ENCODE measurements around the gene SDK1.

SDK1 gene

GRCh38 chr7:3300221-3300650 is 816 bp upstream of the SDK1 start (continued):
- TF ChIP-seq GFI1B (tag by site-specific recombination; IDR thresholded peaks at IDR 0.05) (no peak), ZNF677 (tag by site-specific recombination; IDR thresholded peaks at IDR 0.05) (no peak), ZNF335 (tag by site-specific recombination; conservative IDR thresholded peaks at IDR 0.05) (peak; percentile 56), ZNF785 (tag by site-specific recombination; IDR thresholded peaks at IDR 0.05) (no peak), ZNF138 (tag by site-specific recombination; IDR thresholded peaks at IDR 0.05; ENCODE audit: borderline replicate concordance) (no peak), ZNF133 (tag by site-specific recombination; IDR thresholded peaks at IDR 0.05) (no peak), IKZF3 (tag by site-specific recombination; IDR thresholded peaks at IDR 0.05) (0 out of 2 replicates have a peak, but pooled peaks have one; percentile 30)

- H3K9me3 ChIP-seq (ENCODE audit: control insufficient read depth, insufficient read depth, low read depth, low read length), result no peaks in the 10 kb centered on the region
- POLR2A ChIA-PET, result no interaction called here
- peak overlapping the region; percentile 81; the same call in 1 of the 2 replicates for H3K27ac ChIP-seq (ENCODE audit: extremely low read depth, low read depth, low read length)
- peaks cover 8% of the 10 kb centered on the region; the same call in 1 of the 2 replicates for H3K4me1 ChIP-seq (ENCODE audit: control insufficient read depth, insufficient read depth, low read length)
- CTCF ChIA-PET, result interaction anchor here (0.6 to 2.7 kb wide), 7 partner anchors 127 to 1045 kb away, joined by 3 to 9 read pairs (median 3); no protein-coding TSS in a partner anchor
- H3K36me3 ChIP-seq (ENCODE audit: control insufficient read depth in 2 of 2, insufficient read depth in 1 of 2, low read length in 2 of 2), result no peaks in the 10 kb centered on the region
- peak overlapping the region; percentile 67 for H3K4me3 ChIP-seq (ENCODE audit: low read depth, low read length)
- TF ChIP-seq ZNF211 (tag by site-specific recombination; IDR thresholded peaks at IDR 0.05; ENCODE audit: low read depth) (no peak), ZSCAN16 (tag by site-specific recombination; IDR thresholded peaks at IDR 0.05) (no peak), ZFP69B (tag by site-specific recombination; IDR thresholded peaks at IDR 0.05) (no peak), ZNF433 (tag by site-specific recombination; IDR thresholded peaks at IDR 0.05; ENCODE audit: low read depth) (no peak), ZNF664 (tag by site-specific recombination; IDR thresholded peaks at IDR 0.05) (no peak), ZNF692 (tag by site-specific recombination; IDR thresholded peaks at IDR 0.05) (no peak), ZNF629 (tag by site-specific recombination; IDR thresholded peaks at IDR 0.05) (no peak)
Measured at GRCh38 chr7:3301449-3301731, 338 bp downstream of the SDK1 start.

- Histone ChIP-seq H3K4me3 (ENCODE audit: low read depth, low read length) (peak overlapping the region; percentile 67), H3K36me3 (ENCODE audit: control insufficient read depth in 2 of 2, insufficient read depth in 1 of 2, low read length in 2 of 2) (no peaks in the 10 kb centered on the region), H3K27ac (ENCODE audit: extremely low read depth, low read depth, low read length) (peak overlapping the region; percentile 63; the same call in 1 of the 2 replicates), H3K4me1 (ENCODE audit: control insufficient read depth, insufficient read depth, low read length) (peaks cover 8% of the 10 kb centered on the region; the same call in 1 of the 2 replicates), H3K9me3 (ENCODE audit: control insufficient read depth, insufficient read depth, low read depth, low read length) (no peaks in the 10 kb centered on the region)
- POLR2A ChIA-PET, result interaction anchor here (0.5 to 0.8 kb wide), 2 partner anchors 19 to 500 kb away, joined by 3 to 4 read pairs; no protein-coding TSS in a partner anchor
- CTCF ChIA-PET, result interaction anchor here (0.5 to 2.7 kb wide), 8 partner anchors 127 to 1366 kb away, joined by 3 to 9 read pairs (median 3); no protein-coding TSS in a partner anchor
- TF ChIP-seq PRDM10 (tag by site-specific recombination; IDR thresholded peaks at IDR 0.05) (peak; percentile 9; the same call in 1 of the 2 replicates), ZNF266 (tag by site-specific recombination; IDR thresholded peaks at IDR 0.05; ENCODE audit: low read depth) (no peak), CTCF (tag by site-specific recombination; IDR thresholded peaks at IDR 0.05) (peak; percentile 44), ZNF341 (tag by site-specific recombination; IDR thresholded peaks at IDR 0.05; ENCODE audit: low read depth) (no peak), ZBTB26 (tag by site-specific recombination; optimal IDR thresholded peaks at IDR 0.05) (peak; percentile 41), EGR2 (tag by site-specific recombination; IDR thresholded peaks at IDR 0.05; ENCODE audit: low read depth) (peak; percentile 53), PRDM1 (tag by site-specific recombination; IDR thresholded peaks at IDR 0.05) (peak; percentile 75), IKZF3 (tag by site-specific recombination; IDR thresholded peaks at IDR 0.05) (peak; percentile 48), INSM2 (tag by site-specific recombination; IDR thresholded peaks at IDR 0.05) (no peak), SP3 (tag by site-specific recombination; IDR thresholded peaks at IDR 0.05) (0 out of 2 replicates have a peak, but pooled peaks have one; percentile 24)
Measured at GRCh38 chr7:3301831-3302618, 973 bp downstream of the SDK1 start.

All from HEK293 (cell line).